Erythroblast (primary cell): ENCODE results near the gene LRRC1.

Experiments used
- GATA1 ChIP-seq: IDR thresholded peaks from 2 replicates; pipeline ENCODE4 v1.6.1; 2011; ENCODE audit warnings: low read depth, mild to moderate bottlenecking, control low read depth, low read length, moderate library complexity
- POLR2A ChIP-seq: IDR thresholded peaks from 2 replicates; pipeline ENCODE4 v1.6.1; 2011; ENCODE audit warnings: mild to moderate bottlenecking, low read length

- no peak for TF ChIP-seq POLR2A
- no peak for TF ChIP-seq GATA1
Measured at GRCh38 chr6:53931086-53931485, 136.3 kb downstream of the LRRC1 start.
